Measurements from ENCODE around the gene ZNF768. TPM values are rescaled to one million over a fixed set of nuclear protein-coding genes. Genes with fewer than 3 reads are reported as not detected.
A peak's percentile ranks its signal among the peaks of the same experiment; 100 is the strongest.
"Not testable (repeated sequence)": the region's sequence is repeated elsewhere in the genome, so short reads cannot be mapped to it uniquely, and the experiment has no call there.

Gene ZNF768
- total RNA-seq, 1 experiment from 2014 or later: 43.7 TPM

- DNase-seq (ENCODE audit: low spot score): no peak
Observed at GRCh38 chr16:30533146-30533522, 6.8 kb upstream of the ZNF768 start.

- no peak for DNase-seq (ENCODE audit: low spot score)
Observed at GRCh38 chr16:30532285-30533145, 6.1 kb upstream of the ZNF768 start.

GRCh38 chr16:30530163-30531037 is 4.0 kb upstream of the ZNF768 start:
- DNase-seq (ENCODE audit: low spot score): no peak

DNA sequence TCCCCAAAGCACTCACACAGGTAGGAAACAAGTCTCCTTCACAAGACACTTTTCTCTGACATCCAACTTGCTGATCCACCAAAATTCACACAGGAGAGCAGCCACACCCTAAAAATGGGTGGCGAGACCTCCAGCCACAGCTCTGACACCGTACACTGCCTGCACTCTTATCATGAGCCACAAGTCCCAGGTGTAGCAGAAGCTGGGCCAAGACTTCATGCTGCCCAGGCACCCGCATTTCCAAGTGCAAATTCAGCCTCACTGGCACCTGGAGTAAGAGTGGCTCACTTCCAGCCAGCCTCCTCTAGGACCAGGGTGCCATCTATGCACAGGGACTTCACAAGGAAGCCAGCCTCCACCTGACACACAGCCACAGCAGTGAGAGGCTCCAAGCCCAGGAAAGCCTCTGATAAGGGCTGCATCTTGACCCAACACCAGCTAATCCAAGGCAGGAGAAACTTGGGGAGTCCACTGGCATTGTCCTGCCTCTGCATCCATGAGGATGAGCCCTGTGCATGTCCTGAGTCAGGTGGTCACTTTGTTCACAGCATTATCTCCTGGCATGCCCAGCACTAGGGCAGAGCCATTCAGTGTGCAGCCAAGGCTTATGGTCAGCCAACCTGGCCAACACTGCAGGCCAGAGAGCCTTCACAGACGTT is 2.6 kb upstream of the ZNF768 start:
- DNase-seq (ENCODE audit: low spot score): no peak

DNA sequence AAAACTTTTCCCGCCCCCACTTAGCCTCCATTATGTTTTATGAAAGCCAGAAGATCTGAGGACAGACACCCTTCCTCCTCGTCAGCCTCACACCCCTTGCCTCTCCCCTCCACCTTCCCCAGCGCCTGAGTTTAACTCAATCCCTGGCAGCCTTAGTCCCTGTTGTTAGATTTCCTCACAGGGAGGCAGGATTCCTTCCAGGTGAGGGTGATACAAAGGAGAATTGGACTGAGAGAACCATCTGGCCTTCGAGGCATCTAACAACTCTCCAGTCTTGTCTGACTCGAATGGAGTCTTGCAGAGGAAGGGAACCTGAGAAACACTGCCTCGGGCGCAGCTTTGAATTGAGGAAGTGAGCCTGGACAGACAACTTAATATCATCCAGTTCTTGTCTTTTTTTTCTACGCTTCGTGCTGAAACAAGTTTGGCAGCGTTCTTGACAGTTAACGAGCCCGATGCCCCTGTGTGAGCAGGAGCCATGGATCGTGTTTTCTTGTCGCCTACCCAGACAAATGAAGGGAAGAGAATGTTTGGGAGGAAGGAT is 1.3 kb upstream of the ZNF768 start:
- DNase-seq (ENCODE audit: low spot score): no peak

DNA sequence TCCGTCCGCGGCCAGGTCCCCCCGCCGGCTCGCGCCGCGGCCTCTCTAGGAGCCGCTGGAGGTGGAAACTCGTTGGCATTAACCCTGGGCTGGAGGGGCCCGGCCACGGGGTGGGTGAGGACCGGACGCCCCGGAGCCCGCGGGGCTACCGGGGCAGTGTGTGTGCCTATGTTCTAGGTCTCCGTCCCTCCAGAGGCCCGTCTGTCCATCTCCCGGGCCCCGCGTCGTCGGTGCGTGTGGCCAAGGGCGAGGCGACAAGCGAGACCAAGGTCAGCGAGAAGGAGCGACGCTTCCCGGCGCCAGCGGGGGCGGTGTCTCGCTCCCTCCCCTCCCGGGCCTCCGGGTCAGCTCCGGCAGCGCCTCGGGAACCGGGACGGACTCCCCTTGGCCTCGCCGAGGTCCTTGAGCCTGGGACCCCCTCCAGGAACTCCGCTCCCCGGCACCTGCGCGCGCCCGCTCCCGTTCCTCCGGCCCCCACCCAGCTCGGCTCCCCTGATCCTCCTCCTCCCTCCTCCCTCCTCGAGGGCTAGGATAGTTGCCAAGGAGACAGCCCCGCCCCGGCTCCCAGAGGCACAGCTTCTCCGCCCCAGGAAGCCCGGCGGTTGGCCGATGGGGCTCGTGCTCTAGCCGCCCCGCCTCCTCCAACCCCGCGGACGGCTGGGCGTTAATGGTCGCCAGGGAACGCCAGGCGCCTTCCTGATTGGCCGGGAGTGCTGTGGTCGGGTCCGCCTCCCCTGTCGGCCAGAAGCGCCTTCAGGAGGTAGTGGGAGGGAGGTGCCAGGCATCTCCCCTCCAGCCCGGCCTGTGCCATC is 663 bp upstream of the ZNF768 start:
- DNase-seq (ENCODE audit: low spot score): peak; percentile 96

DNA sequence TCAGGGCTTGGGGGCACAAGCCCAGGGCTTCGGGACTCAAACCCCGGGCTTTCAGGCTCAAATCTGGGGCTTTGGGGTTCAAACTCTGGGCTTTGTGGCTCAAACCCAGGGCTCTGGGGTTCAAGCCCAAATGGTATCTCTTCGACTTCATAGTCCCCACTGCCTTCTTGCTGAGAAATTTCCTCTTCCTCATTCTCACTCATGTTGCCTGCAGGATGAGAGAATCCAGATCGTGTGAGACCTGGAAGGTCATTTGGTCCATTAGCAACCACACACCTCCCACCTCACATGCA is 576 bp downstream of the ZNF768 start:
- DNase-seq (ENCODE audit: low spot score): no peak

- no peak for DNase-seq (ENCODE audit: low spot score)
Observed at GRCh38 chr16:30524575-30525568, 1.5 kb downstream of the ZNF768 start.

GRCh38 chr16:30523768-30524574 is 2.4 kb downstream of the ZNF768 start:
- DNase-seq (ENCODE audit: low spot score): no peak

DNA sequence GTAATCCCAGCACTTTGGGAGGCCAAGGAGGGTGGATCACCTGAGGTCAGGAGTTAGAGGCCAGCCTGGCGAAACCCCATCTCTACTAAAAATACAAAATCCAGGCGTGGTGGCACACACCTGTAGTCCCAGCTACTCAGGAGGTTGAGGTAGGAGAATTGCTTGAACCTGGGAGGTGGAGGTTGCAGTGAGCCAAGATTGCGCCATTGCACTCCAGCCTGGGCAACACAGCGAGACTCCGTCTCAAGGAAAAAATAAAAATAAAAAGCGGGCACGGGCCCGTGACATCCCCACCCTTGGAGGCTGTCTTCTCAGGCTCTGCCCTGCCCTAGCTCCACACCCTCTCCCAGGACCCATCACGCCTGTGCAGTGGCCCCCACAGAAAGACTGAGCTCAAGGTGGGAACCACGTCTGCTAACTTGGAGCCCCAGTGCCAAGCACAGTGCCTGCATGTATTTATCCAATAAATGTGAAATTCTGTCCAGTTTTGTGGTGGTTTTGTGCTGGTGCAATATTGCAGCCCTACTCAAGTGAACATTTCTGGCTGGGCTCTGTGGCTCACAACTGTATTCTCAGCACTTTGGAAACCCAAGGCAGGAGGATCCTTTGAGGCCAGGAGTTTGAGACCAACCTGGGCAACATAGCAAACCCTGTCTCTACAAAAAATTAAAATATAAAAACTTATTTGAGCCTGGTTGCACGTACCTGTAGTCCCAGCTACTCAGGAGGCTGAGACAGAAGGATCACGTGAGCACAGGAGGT is 3.5 kb downstream of the ZNF768 start:
- not testable (repeated sequence) for DNase-seq (ENCODE audit: low spot score)

DNA sequence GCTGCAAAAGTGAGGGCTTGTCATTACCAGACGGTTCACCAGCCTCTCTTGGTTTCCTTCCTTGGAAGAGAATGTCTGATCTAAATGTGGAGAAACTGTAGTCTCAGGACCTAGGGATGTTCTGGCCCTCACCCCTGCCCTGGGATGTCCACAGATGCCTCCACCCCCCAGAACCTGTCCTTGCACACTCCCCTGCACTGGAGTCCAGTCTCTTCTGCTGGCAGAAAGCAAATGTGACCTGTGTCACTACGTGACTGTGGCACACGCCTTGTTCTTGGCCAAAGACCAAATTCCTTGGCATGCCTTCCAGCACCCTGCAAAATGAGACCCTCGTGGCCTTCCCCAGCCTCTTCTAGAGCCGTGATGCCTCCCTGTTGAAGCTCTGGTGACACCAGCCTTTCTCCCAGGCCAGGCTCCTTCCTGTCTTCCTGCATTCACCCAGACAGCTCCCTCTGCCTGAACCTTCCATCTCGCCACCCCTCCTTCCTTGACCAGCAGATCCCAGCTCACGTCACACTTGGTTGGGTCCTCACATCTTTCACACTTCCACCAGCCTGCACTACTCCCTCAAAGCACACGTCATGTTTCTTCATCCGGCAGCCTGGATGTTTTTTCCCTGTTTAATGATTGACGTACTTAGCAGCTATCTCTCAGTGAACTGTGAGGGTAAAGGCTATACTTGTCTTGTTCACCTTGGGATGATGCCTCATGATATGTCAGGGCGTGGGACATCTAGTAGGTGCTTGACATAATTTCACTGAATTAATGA is 4.3 kb downstream of the ZNF768 start:
- no peak for DNase-seq (ENCODE audit: low spot score)

DNA sequence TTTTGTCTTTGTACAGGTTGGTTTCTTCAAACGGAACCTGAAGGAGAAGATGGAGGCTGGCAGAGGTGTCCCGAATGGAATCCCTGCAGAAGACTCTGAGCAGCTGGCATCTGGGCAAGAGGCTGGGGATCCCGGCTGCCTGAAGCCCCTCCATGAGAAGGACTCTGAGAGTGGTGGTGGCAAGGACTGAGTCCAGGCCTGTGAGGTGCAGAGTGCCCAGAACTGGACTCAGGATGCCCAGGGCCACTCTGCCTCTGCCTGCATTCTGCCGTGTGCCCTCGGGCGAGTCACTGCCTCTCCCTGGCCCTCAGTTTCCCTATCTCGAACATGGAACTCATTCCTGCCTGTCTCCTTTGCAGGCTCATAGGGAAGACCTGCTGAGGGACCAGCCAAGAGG is 4.9 kb downstream of the ZNF768 start:
- no peak for DNase-seq (ENCODE audit: low spot score)

GRCh38 chr16:30519120-30520049 is 7.0 kb downstream of the ZNF768 start:
- DNase-seq (ENCODE audit: low spot score): no peak

GRCh38 chr16:30518552-30518951 is 7.8 kb downstream of the ZNF768 start:
- no peak for DNase-seq (ENCODE audit: low spot score)

DNA sequence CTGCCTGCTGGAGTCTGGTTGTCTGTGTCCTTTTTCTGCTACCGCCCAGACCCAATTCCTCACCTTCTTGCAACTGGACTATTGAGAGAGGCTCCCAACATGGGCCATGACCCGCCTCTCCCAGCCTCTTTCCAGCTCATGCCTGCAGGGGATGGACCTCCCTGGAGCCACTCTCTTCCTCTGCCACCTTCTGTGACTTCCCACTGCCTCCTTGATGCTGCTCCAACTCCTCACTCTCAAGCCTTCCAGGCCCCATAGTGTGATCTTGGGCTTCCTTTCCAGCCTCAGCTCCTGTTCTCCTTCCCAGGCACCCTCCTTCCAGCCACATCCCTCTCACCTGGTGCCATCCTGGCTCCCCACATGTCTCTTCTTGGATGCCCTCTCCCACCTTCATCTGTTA is 11.1 kb downstream of the ZNF768 start:
- no peak for DNase-seq (ENCODE audit: low spot score)

DNA sequence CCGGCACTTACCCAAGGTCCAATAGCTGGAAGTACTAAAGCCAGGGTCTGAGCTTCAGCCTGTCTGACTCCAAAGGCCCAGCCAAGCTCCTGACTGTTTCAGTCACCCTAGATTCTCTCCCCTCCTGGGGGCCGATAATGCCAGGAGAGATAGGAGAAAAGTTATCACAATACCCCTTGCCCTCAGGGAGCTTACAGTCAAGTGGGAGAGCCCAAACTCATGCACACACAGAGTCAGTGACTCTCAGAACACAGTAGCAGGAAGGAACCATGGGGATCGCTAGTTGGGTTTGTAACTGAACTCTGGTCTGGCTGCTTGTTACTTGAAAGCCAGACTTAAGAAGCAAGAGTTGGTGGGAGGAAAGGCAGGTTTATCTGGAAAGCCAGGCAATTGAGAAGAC is 14.9 kb downstream of the ZNF768 start:
- DNase-seq (ENCODE audit: low spot score): no peak

Measured in A172 (cell line).